ENCODE results near the gene PAM.

DNA sequence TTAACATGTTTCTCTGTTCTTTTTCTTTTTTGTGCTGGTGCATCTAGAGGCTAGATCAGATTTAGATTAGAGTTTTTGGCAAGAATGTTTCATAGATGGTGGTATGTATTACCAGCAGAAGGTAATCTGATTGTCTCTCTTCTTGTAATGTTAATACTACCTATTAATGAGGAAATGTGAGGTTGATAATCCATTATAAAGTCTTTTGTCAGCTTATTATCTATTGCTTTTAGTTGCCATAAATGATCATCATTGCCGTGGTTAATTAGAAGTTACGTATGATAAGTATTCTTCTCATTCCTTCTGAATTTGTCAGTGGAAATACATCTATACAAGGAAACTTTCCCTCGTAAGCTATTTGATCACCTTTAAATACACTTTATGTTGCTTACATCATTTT lies 135.0 kb downstream of the PAM start:
- TF ChIP-seq, protein P1, sequence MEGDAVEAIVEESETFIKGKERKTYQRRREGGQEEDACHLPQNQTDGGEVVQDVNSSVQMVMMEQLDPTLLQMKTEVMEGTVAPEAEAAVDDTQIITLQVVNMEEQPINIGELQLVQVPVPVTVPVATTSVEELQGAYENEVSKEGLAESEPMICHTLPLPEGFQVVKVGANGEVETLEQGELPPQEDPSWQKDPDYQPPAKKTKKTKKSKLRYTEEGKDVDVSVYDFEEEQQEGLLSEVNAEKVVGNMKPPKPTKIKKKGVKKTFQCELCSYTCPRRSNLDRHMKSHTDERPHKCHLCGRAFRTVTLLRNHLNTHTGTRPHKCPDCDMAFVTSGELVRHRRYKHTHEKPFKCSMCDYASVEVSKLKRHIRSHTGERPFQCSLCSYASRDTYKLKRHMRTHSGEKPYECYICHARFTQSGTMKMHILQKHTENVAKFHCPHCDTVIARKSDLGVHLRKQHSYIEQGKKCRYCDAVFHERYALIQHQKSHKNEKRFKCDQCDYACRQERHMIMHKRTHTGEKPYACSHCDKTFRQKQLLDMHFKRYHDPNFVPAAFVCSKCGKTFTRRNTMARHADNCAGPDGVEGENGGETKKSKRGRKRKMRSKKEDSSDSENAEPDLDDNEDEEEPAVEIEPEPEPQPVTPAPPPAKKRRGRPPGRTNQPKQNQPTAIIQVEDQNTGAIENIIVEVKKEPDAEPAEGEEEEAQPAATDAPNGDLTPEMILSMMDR (IDR thresholded peaks at IDR 0.05): no peak
- TF ChIP-seq ZFX (IDR thresholded peaks at IDR 0.05; ENCODE audit: borderline replicate concordance): no peak

Data from 22Rv1 (cell line).